Endothelial cell of umbilical vein (primary cell): ENCODE measurements around the gene PCGF3. TPM values are rescaled to one million over a fixed set of nuclear protein-coding genes. Genes with fewer than 3 reads are reported as not detected.

Experiments used
- BruUV-seq: library from RNA; stranded (reverse); fragments of 400-500 nt; replicated peaks from 2 replicates; lab custom pipeline; 2021; lab: Mats Ljungman, UMichigan
- CTCF ChIA-PET: fragments of 300-600, 350-600 bp; sonication (Branson Sonifier 250); formaldehyde crosslinking; loops from one replicate; lab custom pipeline; 2021; ENCODE audit warnings: antibody characterized with exemption, inconsistent platforms; lab: Charles Lee
- POLR2A ChIA-PET: fragments of 300-600, 350-600 bp; sonication (Branson Sonifier 250); formaldehyde crosslinking; loops from one replicate; lab custom pipeline; 2021; ENCODE audit warnings: antibody characterized with exemption, inconsistent platforms; lab: Charles Lee
- DNase-seq: peaks from one replicate; pipeline ENCODE4 v3.0.0-alpha.2; 2011; ENCODE audit warnings: low read depth, low spot score
- FAIRE-seq: peaks from 2 replicates; lab custom pipeline; 2011; peaks lifted over from hg19 to GRCh38; lab: Jason Lieb, UNC
- H2AFZ ChIP-seq: 2 replicates; pipeline ENCODE4 v1.6.0; 2012; ENCODE audit warnings: low read depth, low read length, control low read depth, inconsistent platforms
- H3K27ac ChIP-seq: 2 replicates; pipeline ENCODE4 v1.5.1; 2011; ENCODE audit warnings: low read depth, mild to moderate bottlenecking, control low read depth, low read length, moderate library complexity; ENCODE audit not compliant: insufficient read depth
- H3K27me3 ChIP-seq, 2 experiments: 2 replicates each; pipeline versions ENCODE4 v1.6.0 to v1.6.1; 2011; ENCODE audit warnings: low read length in 2 of 2, mixed read lengths in 1 of 2; ENCODE audit not compliant: control insufficient read depth in 2 of 2, insufficient read depth in 2 of 2
- H3K36me3 ChIP-seq, 2 experiments: 2 replicates in 1 of 2; 3 replicates in 1 of 2; pipeline ENCODE4 v1.5.1; 2011; ENCODE audit warnings: low read length in 2 of 2, mild to moderate bottlenecking in 1 of 2, moderate library complexity in 1 of 2; ENCODE audit not compliant: control insufficient read depth in 2 of 2, insufficient read depth in 2 of 2; ENCODE audit errors: extremely low read depth in 1 of 2
- H3K4me1 ChIP-seq: 3 replicates; pipeline ENCODE4 v1.5.1; 2011; ENCODE audit warnings: mild to moderate bottlenecking, low read length; ENCODE audit not compliant: control insufficient read depth, insufficient read depth; ENCODE audit errors: extremely low read depth
- H3K4me2 ChIP-seq: 2 replicates; pipeline ENCODE4 v1.6.1; 2011; ENCODE audit warnings: low read length, control low read depth, mixed read lengths; ENCODE audit not compliant: insufficient read depth
- H3K4me3 ChIP-seq, 3 experiments: fragments of 200-600 bp in 1 of 3; sonication (generic), shearing (Covaris generic) in 1 of 3; replicated peaks in 1 of 3; 2 replicates each; pipeline ENCODE4 v1.5.1; 2011 to 2016; ENCODE audit warnings: control low read depth in 3 of 3, low read length in 3 of 3, mild to moderate bottlenecking in 2 of 3, inconsistent platforms in 1 of 3, low read depth in 1 of 3, moderate library complexity in 1 of 3; ENCODE audit not compliant: insufficient read depth in 1 of 3
- H3K79me2 ChIP-seq: 2 replicates; pipeline ENCODE4 v1.6.0; 2012; ENCODE audit warnings: low read length, inconsistent platforms; ENCODE audit not compliant: control insufficient read depth, insufficient read depth
- H3K9ac ChIP-seq: replicated peaks from 2 replicates; pipeline ENCODE3; 2011; ENCODE audit warnings: low read length, control low read depth; ENCODE audit not compliant: insufficient read depth; ENCODE audit errors: extremely low read depth
- H3K9me1 ChIP-seq: replicated peaks from 3 replicates; pipeline ENCODE4 v1.6.0; 2011; ENCODE audit warnings: mild to moderate bottlenecking, low read length; ENCODE audit not compliant: control insufficient read depth, insufficient read depth; ENCODE audit errors: extremely low read depth
- H3K9me3 ChIP-seq: replicated peaks from 2 replicates; pipeline ENCODE4 v1.5.1; 2012; ENCODE audit warnings: low read length, inconsistent platforms; ENCODE audit not compliant: control insufficient read depth, insufficient read depth
- H4K20me1 ChIP-seq: replicated peaks from 2 replicates; pipeline ENCODE3; 2011; ENCODE audit warnings: mild to moderate bottlenecking, low read length; ENCODE audit not compliant: control insufficient read depth, insufficient read depth; ENCODE audit errors: extremely low read depth
- CTCF ChIP-seq, 2 donors: IDR thresholded peaks; 1 replicate in 1 of 2; 2 replicates in 1 of 2; pipeline ENCODE4 v1.5.1; 2011; ENCODE audit warnings: low read length in 2 of 2, mild to moderate bottlenecking in 2 of 2, moderate library complexity in 2 of 2, control low read depth in 1 of 2, inconsistent platforms in 1 of 2, low read depth in 1 of 2; ENCODE audit not compliant: insufficient read depth in 1 of 2; ENCODE audit errors: extremely low read depth in 1 of 2
- EZH2 ChIP-seq: IDR thresholded peaks from 2 replicates; pipeline ENCODE4 v1.6.1; 2012; ENCODE audit warnings: borderline replicate concordance, low read depth, mild to moderate bottlenecking, moderate library complexity, low read length, inconsistent platforms; ENCODE audit not compliant: severe bottlenecking
- FOS ChIP-seq: IDR thresholded peaks from 2 replicates; pipeline ENCODE4 v1.6.1; 2011; ENCODE audit warnings: mild to moderate bottlenecking, low read length, moderate library complexity, borderline replicate concordance; ENCODE audit not compliant: insufficient read depth
- GATA2 ChIP-seq: IDR thresholded peaks from 2 replicates; pipeline ENCODE4 v1.7.0; 2011; ENCODE audit warnings: low read depth, mild to moderate bottlenecking, moderate library complexity, mixed read lengths, low read length; ENCODE audit not compliant: insufficient read length, insufficient read depth
- JUN ChIP-seq: IDR thresholded peaks from 2 replicates; pipeline ENCODE4 v1.6.1; 2011; ENCODE audit warnings: borderline replicate concordance, low read depth; ENCODE audit not compliant: insufficient read length, insufficient read depth
- MAX ChIP-seq: IDR thresholded peaks from 2 replicates; pipeline ENCODE4 v1.6.1; 2011; ENCODE audit not compliant: insufficient read depth, insufficient read length
- MYC ChIP-seq: IDR thresholded peaks from one replicate; pipeline ENCODE4 v1.6.1; 2011; ENCODE audit warnings: mild to moderate bottlenecking, low read depth, low read length
- POLR2A ChIP-seq: IDR thresholded peaks from 2 replicates; pipeline ENCODE4 v1.6.1; 2012; ENCODE audit warnings: low read depth, mild to moderate bottlenecking, control low read depth, low read length
- POLR2AphosphoS5 ChIP-seq: IDR thresholded peaks from 2 replicates; pipeline ENCODE4 v1.6.1; 2012; ENCODE audit warnings: low read depth, mild to moderate bottlenecking, control low read depth, low read length, moderate library complexity; ENCODE audit not compliant: insufficient read depth
- dilution Hi-C: fragments of 300-500 bp; cut with MboI; formaldehyde crosslinking; loops from one replicate; pipeline ENCODE4 v1.15.0; 2019; ENCODE audit warnings: low sequenced_read_pairs; ENCODE audit not compliant: extremely low pct_ligation_motif_present
- intact Hi-C: fragments of 100-400 bp; cut with micrococcal nuclease; formaldehyde crosslinking; loops from one replicate; pipeline ENCODE4 v1.10.0; 2022
- polyA plus RNA-seq, 4 experiments: library from polyadenylated mRNA; depleted of rRNA in 3 of 4; stranded (reverse) in 3 of 4; unstranded in 1 of 4; fragments of >200 nt; gene quantifications; 2 replicates each; pipeline versions ENCODE4 v1.2.1 to v1.2.3, GENCODE V29; 2011 to 2012; ENCODE audit warnings: missing spikeins in 1 of 4
- total RNA-seq: library from RNA; stranded (reverse); gene quantifications from 2 replicates; pipeline ENCODE4 v1.2.3, GENCODE V29; 2021

Gene PCGF3
- total and polyA plus RNA-seq, 2 donors (not counting 3 experiments of a cell fraction or from before 2014, with no cell fraction given), result 70.2 to 91.8 TPM

GRCh38 chr4:788636-789297 lies 83.1 kb downstream of the PCGF3 start:
- dilution Hi-C loops, result no loop called here
- Histone ChIP-seq H3K79me2 (no peaks in the 10 kb centered on the region), H3K9me1 (no peaks in the 10 kb centered on the region), H4K20me1 (no peaks in the 10 kb centered on the region), H2AFZ (no peak overlapping the region), H3K27me3 (peaks cover 10 to 15% of the 10 kb centered on the region in 2 experiments), H3K36me3 (no peaks in the 10 kb centered on the region), H3K4me3 (no peak overlapping the region), H3K4me1 (peaks cover 4% of the 10 kb centered on the region), H3K9me3 (no peaks in the 10 kb centered on the region), H3K4me2 (no peak overlapping the region), H3K9ac (no peak overlapping the region), H3K27ac (no peak overlapping the region)
- POLR2A ChIA-PET, result no interaction called here
- CTCF ChIA-PET, result interaction anchor here (1.2 kb wide), 1 partner anchor 92 kb away, joined by 3 read pairs; no protein-coding TSS in a partner anchor
- TF ChIP-seq MAX (no peak), CTCF (IDR thresholded peaks at IDR 0.05; ENCODE audit: extremely low read depth in 1 of 2, insufficient read depth in 1 of 2, low read depth in 1 of 2, low read length in 2 of 2) (no peak), JUN (no peak), POLR2AphosphoS5 (no peak), FOS (no peak), POLR2A (no peak), EZH2 (no peak), GATA2 (no peak), MYC (no peak)
- no TSS peak for BruUV-seq
- intact Hi-C loops, result no loop called here
- no peak for DNase-seq
- FAIRE-seq, result no peak
